ENCODE results near the gene SYT17. TPM values are rescaled to one million over a fixed set of nuclear protein-coding genes. Genes with fewer than 3 reads are reported as not detected.

SYT17 gene
- total RNA-seq, 1 donor from 2014 or later, result 2.6 TPM

DNA sequence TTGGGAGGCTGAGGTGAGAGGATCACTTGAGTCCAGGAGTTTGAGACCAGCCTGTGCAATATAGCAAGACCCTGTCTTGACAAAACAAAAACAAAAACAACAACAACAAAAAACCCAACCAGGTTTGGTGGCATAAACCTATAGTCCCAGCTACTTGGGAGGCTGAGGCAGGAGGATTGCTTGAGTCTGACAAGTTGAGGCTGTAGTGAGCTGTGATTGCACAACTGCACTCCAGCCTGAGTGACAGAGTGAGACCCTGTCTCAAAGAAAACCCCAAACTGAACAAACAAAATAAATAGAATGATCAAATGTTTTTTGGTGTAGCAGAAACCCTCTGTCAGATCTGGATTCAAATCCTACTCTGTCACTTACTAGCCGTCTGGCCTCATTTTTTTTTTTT is 16.0 kb upstream of the SYT17 start:
- H3K27ac ChIP-seq (ENCODE audit: low read depth, low read length), result no peak overlapping the region
- H3K27me3 ChIP-seq (ENCODE audit: control insufficient read depth in 3 of 3, insufficient read depth in 3 of 3, low read length in 3 of 3), result peaks cover 0 to 3% (median 0%) of the 10 kb centered on the region in 3 donors
- peaks cover 0 to 4% (median 2%) of the 10 kb centered on the region in 3 donors for H3K9me3 ChIP-seq (ENCODE audit: control insufficient read depth in 3 of 3, low read length in 3 of 3)
- H3K36me3 ChIP-seq (ENCODE audit: control insufficient read depth in 3 of 3, insufficient read depth in 3 of 3, low read length in 3 of 3), result no peaks in the 10 kb centered on the region
- H3K9ac ChIP-seq (ENCODE audit: low read depth in 1 of 3, low read length in 3 of 3), result no peak overlapping the region
- H3K4me1 ChIP-seq (ENCODE audit: control insufficient read depth in 3 of 3, insufficient read depth in 3 of 3, low read length in 3 of 3), result no peaks in the 10 kb centered on the region
- no peak overlapping the region for H3K4me3 ChIP-seq (ENCODE audit: low read length in 3 of 3)

DNA sequence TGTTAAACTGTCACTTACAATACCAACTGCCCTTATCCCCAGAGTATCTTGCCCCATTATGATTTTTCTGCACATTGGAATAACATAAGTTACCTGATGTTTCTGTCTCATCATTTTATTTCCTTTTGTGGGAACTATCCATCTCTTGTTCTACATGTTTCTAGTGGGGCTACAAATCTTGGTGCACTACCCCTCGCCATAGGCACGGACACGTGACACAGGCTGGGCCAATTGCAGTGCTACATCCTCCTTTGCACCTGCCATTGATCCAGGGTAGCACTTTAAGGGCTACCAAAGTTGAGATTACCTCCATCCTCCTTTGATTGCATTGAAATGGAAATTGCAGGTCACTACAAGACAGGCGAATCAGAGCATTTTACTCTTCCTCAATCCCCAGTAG is 14.2 kb upstream of the SYT17 start:
- no peaks in the 10 kb centered on the region for H3K36me3 ChIP-seq (ENCODE audit: control insufficient read depth in 3 of 3, insufficient read depth in 3 of 3, low read length in 3 of 3)
- H3K27me3 ChIP-seq (ENCODE audit: control insufficient read depth in 3 of 3, insufficient read depth in 3 of 3, low read length in 3 of 3), result no peaks in the 10 kb centered on the region
- no peak overlapping the region for H3K9ac ChIP-seq (ENCODE audit: low read depth in 1 of 3, low read length in 3 of 3)
- H3K4me1 ChIP-seq (ENCODE audit: control insufficient read depth in 3 of 3, insufficient read depth in 3 of 3, low read length in 3 of 3), result no peaks in the 10 kb centered on the region
- peaks cover 0 to 2% (median 2%) of the 10 kb centered on the region in 3 donors for H3K9me3 ChIP-seq (ENCODE audit: control insufficient read depth in 3 of 3, low read length in 3 of 3)
- no peak overlapping the region for H3K4me3 ChIP-seq (ENCODE audit: low read length in 3 of 3)
- H3K27ac ChIP-seq (ENCODE audit: low read depth, low read length), result no peak overlapping the region

DNA sequence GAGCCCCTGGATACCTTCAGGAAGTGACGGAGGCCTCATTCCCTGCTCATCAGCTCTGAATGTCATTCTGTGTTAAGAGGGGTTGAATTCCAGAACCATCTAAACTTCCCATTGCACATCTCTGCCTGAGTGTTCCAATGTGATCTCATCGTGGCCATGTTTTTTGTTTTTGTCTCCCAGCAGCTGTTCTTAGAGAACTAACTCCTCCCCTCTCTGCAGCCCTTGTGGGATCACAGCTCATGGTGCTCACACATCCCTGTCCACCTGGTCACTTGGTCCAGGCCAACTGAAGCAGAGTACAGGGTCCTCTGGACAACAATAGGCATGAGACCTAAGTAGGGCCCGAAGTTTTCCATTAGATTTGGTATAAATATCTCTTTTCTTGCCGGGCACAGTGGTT is 6.0 kb upstream of the SYT17 start:
- no peak overlapping the region for H3K9ac ChIP-seq (ENCODE audit: low read depth in 1 of 3, low read length in 3 of 3)
- H3K27ac ChIP-seq (ENCODE audit: low read depth, low read length), result no peak overlapping the region
- H3K36me3 ChIP-seq (ENCODE audit: control insufficient read depth in 3 of 3, insufficient read depth in 3 of 3, low read length in 3 of 3), result no peaks in the 10 kb centered on the region
- no peaks in the 10 kb centered on the region for H3K27me3 ChIP-seq (ENCODE audit: control insufficient read depth in 3 of 3, insufficient read depth in 3 of 3, low read length in 3 of 3)
- H3K4me3 ChIP-seq (ENCODE audit: low read length in 3 of 3), result no peak overlapping the region
- no peaks in the 10 kb centered on the region for H3K9me3 ChIP-seq (ENCODE audit: control insufficient read depth in 3 of 3, low read length in 3 of 3)
- H3K4me1 ChIP-seq (ENCODE audit: control insufficient read depth in 3 of 3, insufficient read depth in 3 of 3, low read length in 3 of 3), result no peaks in the 10 kb centered on the region

GRCh38 chr16:19163215-19163614 is 4.8 kb upstream of the SYT17 start:
- peaks cover 0 to 4% (median under 1%) of the 10 kb centered on the region in 3 donors for H3K27me3 ChIP-seq (ENCODE audit: control insufficient read depth in 3 of 3, insufficient read depth in 3 of 3, low read length in 3 of 3)
- H3K4me3 ChIP-seq (ENCODE audit: low read length in 3 of 3), result no peak overlapping the region
- H3K4me1 ChIP-seq (ENCODE audit: control insufficient read depth in 3 of 3, insufficient read depth in 3 of 3, low read length in 3 of 3), result peaks cover 4% of the 10 kb centered on the region in 3 donors
- H3K27ac ChIP-seq (ENCODE audit: low read depth, low read length), result no peak overlapping the region
- no peaks in the 10 kb centered on the region for H3K9me3 ChIP-seq (ENCODE audit: control insufficient read depth in 3 of 3, low read length in 3 of 3)
- no peaks in the 10 kb centered on the region for H3K36me3 ChIP-seq (ENCODE audit: control insufficient read depth in 3 of 3, insufficient read depth in 3 of 3, low read length in 3 of 3)
- no peak overlapping the region for H3K9ac ChIP-seq (ENCODE audit: low read depth in 1 of 3, low read length in 3 of 3)

DNA sequence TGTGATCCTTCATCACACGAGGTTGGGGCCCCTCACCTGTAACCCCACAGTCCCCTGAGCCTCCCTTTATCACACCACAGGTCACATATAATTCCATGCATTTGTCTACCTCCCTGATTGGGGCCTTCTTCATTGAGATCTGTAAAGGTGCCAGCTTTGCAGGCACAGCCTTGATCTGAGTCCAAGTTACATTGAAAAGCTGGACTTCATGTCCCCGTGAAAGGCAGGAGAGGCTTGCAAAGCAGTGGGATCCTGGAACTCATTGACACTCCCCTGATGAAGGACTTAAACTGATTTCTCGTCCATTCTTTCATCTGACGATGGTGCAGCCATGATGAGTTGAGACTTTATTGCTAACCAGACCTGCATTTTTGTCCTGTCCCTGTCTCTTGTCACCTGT is 3.8 kb upstream of the SYT17 start:
- H3K4me3 ChIP-seq (ENCODE audit: low read length in 3 of 3), result no peak overlapping the region
- no peak overlapping the region for H3K9ac ChIP-seq (ENCODE audit: low read depth in 1 of 3, low read length in 3 of 3)
- H3K9me3 ChIP-seq (ENCODE audit: control insufficient read depth in 3 of 3, low read length in 3 of 3), result no peaks in the 10 kb centered on the region
- H3K36me3 ChIP-seq (ENCODE audit: control insufficient read depth in 3 of 3, insufficient read depth in 3 of 3, low read length in 3 of 3), result no peaks in the 10 kb centered on the region
- H3K4me1 ChIP-seq (ENCODE audit: control insufficient read depth in 3 of 3, insufficient read depth in 3 of 3, low read length in 3 of 3), result peaks cover 4 to 6% (median 4%) of the 10 kb centered on the region in 3 donors
- no peak overlapping the region for H3K27ac ChIP-seq (ENCODE audit: low read depth, low read length)
- H3K27me3 ChIP-seq (ENCODE audit: control insufficient read depth in 3 of 3, insufficient read depth in 3 of 3, low read length in 3 of 3), result peaks cover 5 to 10% (median 6%) of the 10 kb centered on the region in 3 donors

- Histone ChIP-seq H3K27me3 (ENCODE audit: control insufficient read depth in 3 of 3, insufficient read depth in 3 of 3, low read length in 3 of 3) (peaks cover 7 to 18% (median 11%) of the 10 kb centered on the region in 3 donors), H3K4me1 (ENCODE audit: control insufficient read depth in 3 of 3, insufficient read depth in 3 of 3, low read length in 3 of 3) (peaks cover 4 to 6% (median 4%) of the 10 kb centered on the region in 3 donors), H3K27ac (ENCODE audit: low read depth, low read length) (no peak overlapping the region), H3K4me3 (ENCODE audit: low read length in 3 of 3) (no peak overlapping the region), H3K9me3 (ENCODE audit: control insufficient read depth in 3 of 3, low read length in 3 of 3) (no peaks in the 10 kb centered on the region), H3K9ac (ENCODE audit: low read depth in 1 of 3, low read length in 3 of 3) (no peak overlapping the region), H3K36me3 (ENCODE audit: control insufficient read depth in 3 of 3, insufficient read depth in 3 of 3, low read length in 3 of 3) (no peaks in the 10 kb centered on the region)
Measured at GRCh38 chr16:19165101-19165500, 2.9 kb upstream of the SYT17 start.

DNA sequence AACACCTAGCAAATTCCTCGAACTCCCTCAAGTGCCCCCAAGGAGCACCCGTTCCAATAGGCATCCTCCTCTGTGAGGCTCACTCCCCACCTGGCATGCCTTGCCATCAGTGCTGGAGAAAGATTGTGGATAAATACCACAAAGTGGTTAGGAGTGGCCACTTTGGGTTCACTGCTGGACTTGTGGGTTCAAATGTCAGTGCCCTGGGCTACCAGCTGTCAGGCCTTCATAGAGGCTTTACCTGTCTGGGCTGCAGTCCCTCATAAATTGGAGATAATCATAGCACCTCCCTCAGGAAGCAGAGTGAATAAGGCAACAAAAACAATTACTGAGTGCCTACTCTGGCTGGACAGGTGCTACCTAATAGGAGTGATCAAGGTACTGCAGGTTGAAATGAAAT is 1.5 kb upstream of the SYT17 start:
- peaks cover 7 to 18% (median 11%) of the 10 kb centered on the region in 3 donors for H3K27me3 ChIP-seq (ENCODE audit: control insufficient read depth in 3 of 3, insufficient read depth in 3 of 3, low read length in 3 of 3)
- peaks cover 4 to 6% (median 4%) of the 10 kb centered on the region in 3 donors for H3K4me1 ChIP-seq (ENCODE audit: control insufficient read depth in 3 of 3, insufficient read depth in 3 of 3, low read length in 3 of 3)
- no peak overlapping the region for H3K9ac ChIP-seq (ENCODE audit: low read depth in 1 of 3, low read length in 3 of 3)
- no peaks in the 10 kb centered on the region for H3K9me3 ChIP-seq (ENCODE audit: control insufficient read depth in 3 of 3, low read length in 3 of 3)
- no peak overlapping the region for H3K4me3 ChIP-seq (ENCODE audit: low read length in 3 of 3)
- H3K36me3 ChIP-seq (ENCODE audit: control insufficient read depth in 3 of 3, insufficient read depth in 3 of 3, low read length in 3 of 3), result no peaks in the 10 kb centered on the region
- no peak overlapping the region for H3K27ac ChIP-seq (ENCODE audit: low read depth, low read length)

DNA sequence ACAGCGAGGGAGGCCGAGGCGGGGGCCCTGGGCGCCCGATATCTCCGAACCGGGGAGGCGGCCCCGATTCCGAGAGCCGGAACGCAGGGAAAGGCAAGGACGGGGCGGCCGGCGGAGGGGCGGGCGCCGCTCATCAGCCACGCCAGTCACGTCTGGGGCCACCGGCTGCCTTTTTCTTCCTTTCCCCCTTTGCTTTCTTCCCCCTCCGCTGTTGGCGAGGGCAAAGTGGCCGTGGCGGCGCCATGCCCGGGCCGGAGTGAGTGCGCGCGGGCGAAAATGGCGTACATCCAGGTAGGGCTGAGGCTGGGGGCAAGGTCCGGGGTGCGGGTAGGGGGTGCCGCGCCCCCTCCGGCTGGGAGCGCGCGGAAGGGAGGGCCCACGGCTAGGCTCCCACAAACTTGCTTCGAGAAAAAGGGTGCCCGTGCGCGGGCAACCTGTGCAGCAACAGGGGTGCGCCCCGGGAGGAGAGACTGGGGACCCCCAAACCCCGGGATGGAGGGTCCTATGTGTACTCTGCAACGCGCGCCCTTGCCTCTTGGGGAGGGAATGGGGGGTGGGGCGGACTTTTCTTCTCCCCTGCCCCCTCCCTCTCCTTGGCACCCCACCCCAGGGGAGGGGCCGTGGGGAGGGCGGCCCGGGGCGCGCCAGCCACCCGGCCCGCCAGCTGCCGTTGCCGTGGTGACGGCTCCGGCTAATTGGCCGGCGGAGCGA is 486 bp downstream of the SYT17 start:
- Histone ChIP-seq H3K9me3 (ENCODE audit: control insufficient read depth in 3 of 3, low read length in 3 of 3) (no peaks in the 10 kb centered on the region), H3K9ac (ENCODE audit: low read depth in 1 of 3, low read length in 3 of 3) (no peak overlapping the region), H3K27ac (ENCODE audit: low read depth, low read length) (no peak overlapping the region), H3K36me3 (ENCODE audit: control insufficient read depth in 3 of 3, insufficient read depth in 3 of 3, low read length in 3 of 3) (no peaks in the 10 kb centered on the region), H3K27me3 (ENCODE audit: control insufficient read depth in 3 of 3, insufficient read depth in 3 of 3, low read length in 3 of 3) (peaks cover 7 to 24% (median 11%) of the 10 kb centered on the region in 3 donors), H3K4me3 (ENCODE audit: low read length in 3 of 3) (peak overlapping the region in 2 of 3 donors; percentile 51 to 52), H3K4me1 (ENCODE audit: control insufficient read depth in 3 of 3, insufficient read depth in 3 of 3, low read length in 3 of 3) (peaks cover 4 to 6% (median 4%) of the 10 kb centered on the region in 3 donors)

- Histone ChIP-seq H3K9ac (ENCODE audit: low read depth in 1 of 3, low read length in 3 of 3) (no peak overlapping the region), H3K36me3 (ENCODE audit: control insufficient read depth in 3 of 3, insufficient read depth in 3 of 3, low read length in 3 of 3) (no peaks in the 10 kb centered on the region), H3K9me3 (ENCODE audit: control insufficient read depth in 3 of 3, low read length in 3 of 3) (no peaks in the 10 kb centered on the region), H3K27me3 (ENCODE audit: control insufficient read depth in 3 of 3, insufficient read depth in 3 of 3, low read length in 3 of 3) (peaks cover 7 to 29% (median 11%) of the 10 kb centered on the region in 3 donors), H3K27ac (ENCODE audit: low read depth, low read length) (no peak overlapping the region), H3K4me3 (ENCODE audit: low read length in 3 of 3) (no peak overlapping the region), H3K4me1 (ENCODE audit: control insufficient read depth in 3 of 3, insufficient read depth in 3 of 3, low read length in 3 of 3) (peaks cover 4 to 6% (median 4%) of the 10 kb centered on the region in 3 donors)
Measured at GRCh38 chr16:19169082-19169639, 1.1 kb downstream of the SYT17 start.

- Histone ChIP-seq H3K9ac (ENCODE audit: low read depth in 1 of 3, low read length in 3 of 3) (no peak overlapping the region), H3K4me1 (ENCODE audit: control insufficient read depth in 3 of 3, insufficient read depth in 3 of 3, low read length in 3 of 3) (peaks cover 4 to 6% (median 4%) of the 10 kb centered on the region in 3 donors), H3K27ac (ENCODE audit: low read depth, low read length) (no peak overlapping the region), H3K4me3 (ENCODE audit: low read length in 3 of 3) (no peak overlapping the region), H3K9me3 (ENCODE audit: control insufficient read depth in 3 of 3, low read length in 3 of 3) (no peaks in the 10 kb centered on the region), H3K36me3 (ENCODE audit: control insufficient read depth in 3 of 3, insufficient read depth in 3 of 3, low read length in 3 of 3) (no peaks in the 10 kb centered on the region), H3K27me3 (ENCODE audit: control insufficient read depth in 3 of 3, insufficient read depth in 3 of 3, low read length in 3 of 3) (peaks cover 7 to 30% (median 11%) of the 10 kb centered on the region in 3 donors)
Measured at GRCh38 chr16:19170043-19170655, 2.1 kb downstream of the SYT17 start.
